ENCODE data around the gene SUCLA2.

DNA sequence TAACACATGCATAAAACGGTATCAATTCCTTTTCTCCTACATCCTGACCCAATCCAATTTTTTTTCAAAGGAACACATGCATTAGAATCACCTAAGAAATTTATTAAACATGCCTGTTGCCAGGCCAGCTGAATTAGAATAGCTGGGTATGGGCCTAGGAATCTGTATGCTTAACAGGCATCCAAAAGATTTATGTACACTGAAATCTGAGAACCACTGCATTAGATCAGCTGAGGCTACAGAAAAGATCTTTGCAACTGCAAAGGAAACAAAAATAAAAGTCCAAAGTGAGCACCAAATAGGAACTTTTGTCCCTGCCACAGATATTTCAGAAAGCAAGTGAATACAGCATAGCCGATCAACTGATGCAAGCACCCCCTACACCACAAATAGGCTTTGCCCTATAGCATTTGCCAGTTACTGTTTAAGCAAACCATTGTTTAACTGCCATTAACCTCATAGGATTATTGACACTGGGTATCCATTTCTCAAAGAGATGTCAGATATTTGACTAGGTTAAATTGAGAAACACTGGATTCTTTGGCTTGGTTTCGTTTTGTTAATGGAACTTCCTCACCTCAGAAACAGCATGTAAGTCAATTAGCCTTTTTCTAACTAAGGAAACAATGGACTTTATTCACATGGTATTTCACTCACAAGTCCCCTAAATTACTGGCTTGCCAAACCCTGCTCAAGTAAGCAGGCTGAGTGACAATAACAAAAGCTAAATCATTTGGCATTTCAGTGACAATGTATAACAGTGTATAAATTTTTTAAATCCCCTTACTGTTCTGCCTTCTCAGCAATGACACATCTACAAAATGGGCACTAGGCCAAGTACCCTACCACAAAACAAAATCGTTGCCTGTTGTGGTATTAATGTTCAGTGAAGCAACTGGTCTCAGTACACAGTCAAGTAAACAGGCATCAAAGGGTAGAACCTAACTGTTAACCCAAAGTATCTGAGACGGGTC, 67.8 kb downstream of the SUCLA2 start:
- TF ChIP-seq, protein P1, sequence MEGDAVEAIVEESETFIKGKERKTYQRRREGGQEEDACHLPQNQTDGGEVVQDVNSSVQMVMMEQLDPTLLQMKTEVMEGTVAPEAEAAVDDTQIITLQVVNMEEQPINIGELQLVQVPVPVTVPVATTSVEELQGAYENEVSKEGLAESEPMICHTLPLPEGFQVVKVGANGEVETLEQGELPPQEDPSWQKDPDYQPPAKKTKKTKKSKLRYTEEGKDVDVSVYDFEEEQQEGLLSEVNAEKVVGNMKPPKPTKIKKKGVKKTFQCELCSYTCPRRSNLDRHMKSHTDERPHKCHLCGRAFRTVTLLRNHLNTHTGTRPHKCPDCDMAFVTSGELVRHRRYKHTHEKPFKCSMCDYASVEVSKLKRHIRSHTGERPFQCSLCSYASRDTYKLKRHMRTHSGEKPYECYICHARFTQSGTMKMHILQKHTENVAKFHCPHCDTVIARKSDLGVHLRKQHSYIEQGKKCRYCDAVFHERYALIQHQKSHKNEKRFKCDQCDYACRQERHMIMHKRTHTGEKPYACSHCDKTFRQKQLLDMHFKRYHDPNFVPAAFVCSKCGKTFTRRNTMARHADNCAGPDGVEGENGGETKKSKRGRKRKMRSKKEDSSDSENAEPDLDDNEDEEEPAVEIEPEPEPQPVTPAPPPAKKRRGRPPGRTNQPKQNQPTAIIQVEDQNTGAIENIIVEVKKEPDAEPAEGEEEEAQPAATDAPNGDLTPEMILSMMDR (IDR thresholded peaks at IDR 0.05 in 2 of 3, conservative IDR thresholded peaks at IDR 0.05 in 1 of 3; ENCODE audit: borderline replicate concordance in 1 of 3, insufficient read depth in 1 of 3, low read depth in 2 of 3, low read length in 2 of 3), result no peak
- TF ChIP-seq SIN3A (IDR thresholded peaks at IDR 0.05; ENCODE audit: low read depth) (no peak), POLR2AphosphoS5 (IDR thresholded peaks at IDR 0.05; ENCODE audit: low read depth, low read length) (no peak), SP1 (IDR thresholded peaks at IDR 0.05; ENCODE audit: low read depth) (no peak), EZH2 (IDR thresholded peaks at IDR 0.05) (no peak), EGR1 (IDR thresholded peaks at IDR 0.05; ENCODE audit: low read depth) (no peak), CEBPB (IDR thresholded peaks at IDR 0.05; ENCODE audit: low read depth) (no peak), EZH2phosphoT487 (IDR thresholded peaks at IDR 0.05; ENCODE audit: borderline replicate concordance) (no peak), ZNF274 (IDR thresholded peaks at IDR 0.05; ENCODE audit: low read depth, low read length) (no peak), POLR2A (IDR thresholded peaks at IDR 0.05; ENCODE audit: borderline replicate concordance, extremely low read depth, insufficient read depth, insufficient read length) (no peak), ELF1 (IDR thresholded peaks at IDR 0.05; ENCODE audit: borderline replicate concordance, low read depth) (no peak)
- TF ChIP-seq, protein P2, sequence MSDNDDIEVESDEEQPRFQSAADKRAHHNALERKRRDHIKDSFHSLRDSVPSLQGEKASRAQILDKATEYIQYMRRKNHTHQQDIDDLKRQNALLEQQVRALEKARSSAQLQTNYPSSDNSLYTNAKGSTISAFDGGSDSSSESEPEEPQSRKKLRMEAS (IDR thresholded peaks at IDR 0.05), result no peak
- TF ChIP-seq, protein P3, sequence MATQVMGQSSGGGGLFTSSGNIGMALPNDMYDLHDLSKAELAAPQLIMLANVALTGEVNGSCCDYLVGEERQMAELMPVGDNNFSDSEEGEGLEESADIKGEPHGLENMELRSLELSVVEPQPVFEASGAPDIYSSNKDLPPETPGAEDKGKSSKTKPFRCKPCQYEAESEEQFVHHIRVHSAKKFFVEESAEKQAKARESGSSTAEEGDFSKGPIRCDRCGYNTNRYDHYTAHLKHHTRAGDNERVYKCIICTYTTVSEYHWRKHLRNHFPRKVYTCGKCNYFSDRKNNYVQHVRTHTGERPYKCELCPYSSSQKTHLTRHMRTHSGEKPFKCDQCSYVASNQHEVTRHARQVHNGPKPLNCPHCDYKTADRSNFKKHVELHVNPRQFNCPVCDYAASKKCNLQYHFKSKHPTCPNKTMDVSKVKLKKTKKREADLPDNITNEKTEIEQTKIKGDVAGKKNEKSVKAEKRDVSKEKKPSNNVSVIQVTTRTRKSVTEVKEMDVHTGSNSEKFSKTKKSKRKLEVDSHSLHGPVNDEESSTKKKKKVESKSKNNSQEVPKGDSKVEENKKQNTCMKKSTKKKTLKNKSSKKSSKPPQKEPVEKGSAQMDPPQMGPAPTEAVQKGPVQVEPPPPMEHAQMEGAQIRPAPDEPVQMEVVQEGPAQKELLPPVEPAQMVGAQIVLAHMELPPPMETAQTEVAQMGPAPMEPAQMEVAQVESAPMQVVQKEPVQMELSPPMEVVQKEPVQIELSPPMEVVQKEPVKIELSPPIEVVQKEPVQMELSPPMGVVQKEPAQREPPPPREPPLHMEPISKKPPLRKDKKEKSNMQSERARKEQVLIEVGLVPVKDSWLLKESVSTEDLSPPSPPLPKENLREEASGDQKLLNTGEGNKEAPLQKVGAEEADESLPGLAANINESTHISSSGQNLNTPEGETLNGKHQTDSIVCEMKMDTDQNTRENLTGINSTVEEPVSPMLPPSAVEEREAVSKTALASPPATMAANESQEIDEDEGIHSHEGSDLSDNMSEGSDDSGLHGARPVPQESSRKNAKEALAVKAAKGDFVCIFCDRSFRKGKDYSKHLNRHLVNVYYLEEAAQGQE (IDR thresholded peaks at IDR 0.05; ENCODE audit: low read depth), result no peak
